GM12864 (cell line): Measurements from ENCODE around the gene MIF4GD.

Experiments
- DNase-seq: peaks from one replicate; pipeline ENCODE4 v3.0.0-alpha.2; 2011; ENCODE audit warnings: low read depth
- H3K4me3 ChIP-seq: 2 replicates; pipeline ENCODE4 v1.5.1; 2011; ENCODE audit warnings: mild to moderate bottlenecking, low read depth, low read length, control low read depth
- TF ChIP-seq, protein P1 (sequence below): IDR thresholded peaks from 2 replicates; pipeline ENCODE4 v1.5.1; 2011; ENCODE audit warnings: low read depth, mild to moderate bottlenecking, moderate library complexity, low read length, control low read depth, inconsistent platforms; ENCODE audit errors: missing control alignments

MIF4GD gene

DNA sequence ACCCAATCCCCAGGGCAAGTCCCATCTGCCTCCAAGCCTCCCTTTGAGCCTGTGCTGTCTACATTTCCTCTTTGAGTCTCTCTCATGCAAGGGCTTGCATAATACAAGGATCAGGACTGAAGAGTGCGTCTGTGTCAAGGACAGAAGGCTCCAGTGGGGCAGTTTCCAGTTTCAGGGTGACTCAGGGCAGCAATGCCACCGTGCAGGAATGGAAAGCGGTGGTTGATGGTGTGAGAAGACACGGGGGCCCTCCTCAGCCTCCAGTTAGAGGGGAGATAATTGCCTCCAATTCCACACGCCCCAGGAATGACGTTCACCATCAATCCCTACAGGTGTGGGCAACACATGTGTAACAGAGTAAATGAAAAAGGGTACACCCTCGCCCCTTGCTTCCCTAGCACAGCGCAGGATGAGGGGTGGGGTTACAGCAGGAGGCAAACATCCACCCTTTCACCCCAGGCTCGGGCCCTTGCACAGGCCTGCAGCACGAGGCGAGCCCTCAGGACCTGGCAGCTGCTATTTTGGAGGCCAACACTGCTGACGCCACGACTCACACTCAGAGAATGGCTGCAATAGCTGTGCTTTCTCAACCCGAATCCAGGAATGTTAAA is 43.0 kb upstream of the MIF4GD start:
- TF ChIP-seq, protein P1, sequence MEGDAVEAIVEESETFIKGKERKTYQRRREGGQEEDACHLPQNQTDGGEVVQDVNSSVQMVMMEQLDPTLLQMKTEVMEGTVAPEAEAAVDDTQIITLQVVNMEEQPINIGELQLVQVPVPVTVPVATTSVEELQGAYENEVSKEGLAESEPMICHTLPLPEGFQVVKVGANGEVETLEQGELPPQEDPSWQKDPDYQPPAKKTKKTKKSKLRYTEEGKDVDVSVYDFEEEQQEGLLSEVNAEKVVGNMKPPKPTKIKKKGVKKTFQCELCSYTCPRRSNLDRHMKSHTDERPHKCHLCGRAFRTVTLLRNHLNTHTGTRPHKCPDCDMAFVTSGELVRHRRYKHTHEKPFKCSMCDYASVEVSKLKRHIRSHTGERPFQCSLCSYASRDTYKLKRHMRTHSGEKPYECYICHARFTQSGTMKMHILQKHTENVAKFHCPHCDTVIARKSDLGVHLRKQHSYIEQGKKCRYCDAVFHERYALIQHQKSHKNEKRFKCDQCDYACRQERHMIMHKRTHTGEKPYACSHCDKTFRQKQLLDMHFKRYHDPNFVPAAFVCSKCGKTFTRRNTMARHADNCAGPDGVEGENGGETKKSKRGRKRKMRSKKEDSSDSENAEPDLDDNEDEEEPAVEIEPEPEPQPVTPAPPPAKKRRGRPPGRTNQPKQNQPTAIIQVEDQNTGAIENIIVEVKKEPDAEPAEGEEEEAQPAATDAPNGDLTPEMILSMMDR = no peak
- no peak overlapping the region for H3K4me3 ChIP-seq
- DNase-seq = no peak

DNA sequence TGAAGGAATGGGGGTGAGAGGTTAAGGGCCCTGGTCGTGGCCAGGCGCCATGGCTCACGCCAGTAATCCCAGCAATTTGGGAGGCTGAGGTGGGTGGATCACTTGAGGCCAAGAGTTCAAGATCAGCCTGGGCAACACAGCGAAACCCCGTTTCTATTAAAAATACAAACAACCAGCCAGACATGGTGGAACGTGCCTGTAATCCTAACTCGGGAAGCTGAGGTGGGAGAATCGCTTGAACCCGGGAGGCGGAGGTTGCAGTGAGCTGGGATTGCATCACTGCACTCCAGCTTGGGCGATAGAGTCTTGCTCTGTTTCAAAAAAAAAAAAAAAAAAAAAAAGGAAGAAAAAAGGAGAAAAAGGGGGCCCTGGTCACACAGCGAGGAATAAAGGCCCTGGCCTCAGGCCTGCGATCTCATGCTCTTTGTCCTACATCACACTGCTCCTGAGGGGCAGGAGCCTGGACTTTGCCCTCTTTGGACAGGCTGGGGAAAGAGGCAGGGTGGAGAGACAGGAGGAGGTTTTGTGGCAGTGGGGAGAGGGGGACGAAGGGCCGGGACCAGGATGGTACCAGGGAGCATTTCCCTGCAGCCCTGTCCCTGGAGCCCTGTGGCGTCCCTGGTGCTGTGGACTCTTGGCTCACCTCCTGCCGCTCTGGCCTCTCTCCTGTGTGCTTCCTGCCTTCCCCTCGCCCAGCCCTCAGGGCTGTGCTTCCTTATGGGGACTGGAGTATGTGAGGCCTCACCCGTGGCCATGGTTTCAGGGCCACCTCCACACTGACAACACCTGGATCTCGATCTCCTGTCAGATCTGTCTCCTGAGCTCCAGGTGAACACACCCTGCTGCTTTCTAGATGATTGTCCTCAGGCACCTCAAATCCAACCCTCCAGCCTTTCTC is 38.0 kb upstream of the MIF4GD start:
- TF ChIP-seq, protein P1 = no peak
- no peak for DNase-seq
- H3K4me3 ChIP-seq = no peak overlapping the region

DNA sequence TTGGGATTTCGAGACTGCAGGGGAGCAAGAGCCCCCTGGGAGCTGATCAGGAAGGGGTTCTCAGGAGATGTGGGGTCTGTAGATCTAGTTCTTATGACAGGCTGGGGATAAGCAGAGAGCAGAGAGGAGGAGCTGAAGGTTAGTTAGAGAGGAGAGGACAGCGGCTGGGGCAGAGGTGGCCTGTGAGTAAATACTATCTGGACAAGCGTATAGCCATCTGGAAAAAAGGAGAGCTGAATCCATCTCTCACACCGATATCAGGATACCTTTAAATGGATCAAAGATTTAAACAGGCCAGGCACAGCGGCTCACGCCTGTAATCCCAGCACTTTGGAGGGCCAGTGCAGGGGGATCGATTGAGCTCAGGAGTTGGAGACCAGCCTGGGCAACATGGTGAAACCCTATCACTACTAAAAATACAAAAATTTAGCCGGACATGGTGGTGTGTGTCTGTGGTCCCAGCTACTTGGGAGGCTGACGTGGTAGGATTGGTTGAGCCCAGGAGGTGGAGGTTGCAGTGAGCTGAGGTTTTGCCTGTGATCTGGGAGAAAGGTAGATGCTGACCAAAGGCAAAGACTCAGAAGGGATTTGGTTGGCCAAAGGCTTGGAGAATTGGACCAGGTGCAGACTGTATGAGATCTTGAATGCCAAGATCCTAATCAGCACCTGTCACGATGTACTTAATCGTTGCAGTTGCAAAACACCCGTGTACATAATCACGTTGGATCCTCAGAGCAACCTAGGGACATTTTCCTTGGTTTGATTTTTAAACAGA is 37.1 kb upstream of the MIF4GD start:
- DNase-seq = no peak
- H3K4me3 ChIP-seq = no peak overlapping the region
- TF ChIP-seq, protein P1 = no peak

DNA sequence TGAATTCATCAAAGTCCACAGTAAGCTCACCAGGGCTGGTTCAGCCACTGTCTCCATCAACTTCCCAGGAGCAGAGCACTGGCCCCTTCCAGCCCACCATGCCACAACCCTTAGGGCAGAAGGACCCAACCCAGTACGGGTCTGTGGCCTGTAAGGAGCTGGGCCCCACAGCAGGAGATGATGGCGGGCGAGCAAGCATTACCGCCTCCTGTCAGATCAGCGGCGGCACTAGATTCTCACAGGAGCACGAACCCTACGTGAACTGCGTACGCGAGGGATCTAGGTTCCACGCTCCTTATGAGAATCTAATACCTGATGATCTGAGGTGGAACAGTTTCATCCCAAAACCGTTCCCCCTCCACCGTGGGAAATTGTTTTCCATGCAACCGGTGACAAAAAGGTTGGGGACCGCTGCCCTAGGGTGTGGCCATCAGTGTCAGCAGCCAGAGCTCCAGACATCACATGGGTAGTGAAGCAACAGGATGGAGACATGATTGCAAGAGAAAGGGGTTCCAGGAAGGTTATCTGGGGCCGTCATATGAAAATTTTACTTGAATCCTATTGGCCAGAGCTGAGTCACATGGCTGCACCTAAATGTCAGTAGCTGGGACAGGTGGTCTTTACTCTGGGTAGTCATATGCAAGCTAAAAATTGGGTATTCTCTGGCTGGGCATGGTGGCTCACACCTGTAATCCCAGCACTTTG is 30.6 kb upstream of the MIF4GD start:
- TF ChIP-seq, protein P1 = no peak
- no peak overlapping the region for H3K4me3 ChIP-seq
- DNase-seq = no peak

DNA sequence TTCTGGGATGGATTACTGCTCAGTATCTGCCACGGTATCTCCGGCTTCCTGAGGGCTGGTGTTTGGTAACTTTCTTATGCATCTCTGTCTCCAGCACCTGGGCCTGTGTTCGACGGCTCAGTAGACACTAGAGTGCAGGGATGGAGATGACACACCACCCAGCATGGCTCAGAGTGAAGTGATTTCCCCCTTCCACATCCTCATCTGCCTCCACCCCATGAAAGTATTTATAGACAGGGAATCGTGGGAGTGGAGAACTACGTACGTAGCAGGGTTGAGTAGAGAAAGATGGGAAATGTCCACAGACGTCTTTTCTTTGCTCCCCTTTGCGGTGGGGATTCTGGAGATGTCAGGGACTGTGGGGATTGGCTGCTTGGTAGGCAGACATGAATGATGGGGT is 30.0 kb upstream of the MIF4GD start:
- no peak overlapping the region for H3K4me3 ChIP-seq
- TF ChIP-seq, protein P1 = no peak
- DNase-seq = no peak

DNA sequence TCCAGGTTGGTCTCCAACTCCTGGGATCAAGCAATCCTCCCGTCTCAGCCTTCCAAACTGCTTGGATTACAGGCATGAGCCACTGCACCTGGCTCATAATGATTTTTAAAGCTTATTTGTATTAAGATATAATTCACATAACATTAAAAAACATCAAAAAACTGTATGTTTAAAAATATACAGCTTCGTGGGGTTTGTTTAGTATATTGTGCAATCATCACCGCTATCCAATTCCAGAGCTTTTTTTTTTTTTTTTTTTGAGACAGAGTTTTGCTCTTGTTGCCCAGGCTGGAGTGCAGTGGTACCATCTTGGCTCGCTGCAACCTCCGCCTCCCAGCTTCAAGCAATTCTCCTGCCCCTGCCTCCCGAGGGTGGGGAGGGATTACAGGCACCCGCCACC is 29.2 kb upstream of the MIF4GD start:
- DNase-seq = no peak
- TF ChIP-seq, protein P1 = no peak
- H3K4me3 ChIP-seq = no peak overlapping the region
